Measurements from ENCODE around the gene SCD. TPM values are rescaled to one million over a fixed set of nuclear protein-coding genes. Genes with fewer than 3 reads are reported as not detected.

SCD gene
- total and polyA plus RNA-seq, 2 of the 13 experiments (the other 11 are each of a cell fraction or from before 2014, with no cell fraction given) = 492 to 512 TPM

DNA sequence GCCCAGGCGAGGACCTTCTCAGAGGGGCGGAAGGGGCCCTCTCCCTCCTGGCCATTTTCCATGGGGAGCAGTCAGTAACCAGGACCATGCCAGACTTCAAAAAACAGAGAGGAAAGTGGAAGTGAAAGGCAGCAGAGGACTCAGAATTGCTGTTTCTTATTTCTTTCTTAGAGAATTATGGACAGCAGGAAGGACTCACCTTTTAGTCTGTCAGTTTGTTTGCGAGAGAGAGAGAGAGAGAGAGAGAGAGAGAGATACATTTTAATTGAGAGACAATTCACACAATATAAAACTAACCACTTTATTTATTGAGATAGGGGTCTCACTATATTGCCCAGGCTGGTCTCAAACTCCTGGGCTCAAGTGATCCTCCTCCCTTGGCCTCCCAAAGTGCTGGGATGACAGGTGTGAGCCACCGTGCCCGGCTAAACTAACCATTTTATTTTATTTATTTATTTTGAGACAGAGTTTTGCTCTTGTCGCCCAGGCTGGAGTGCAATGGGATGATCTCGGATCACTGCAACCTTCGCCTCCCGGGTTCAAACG, 24.5 kb downstream of the SCD start (continued):
- TF ChIP-seq, protein P1, sequence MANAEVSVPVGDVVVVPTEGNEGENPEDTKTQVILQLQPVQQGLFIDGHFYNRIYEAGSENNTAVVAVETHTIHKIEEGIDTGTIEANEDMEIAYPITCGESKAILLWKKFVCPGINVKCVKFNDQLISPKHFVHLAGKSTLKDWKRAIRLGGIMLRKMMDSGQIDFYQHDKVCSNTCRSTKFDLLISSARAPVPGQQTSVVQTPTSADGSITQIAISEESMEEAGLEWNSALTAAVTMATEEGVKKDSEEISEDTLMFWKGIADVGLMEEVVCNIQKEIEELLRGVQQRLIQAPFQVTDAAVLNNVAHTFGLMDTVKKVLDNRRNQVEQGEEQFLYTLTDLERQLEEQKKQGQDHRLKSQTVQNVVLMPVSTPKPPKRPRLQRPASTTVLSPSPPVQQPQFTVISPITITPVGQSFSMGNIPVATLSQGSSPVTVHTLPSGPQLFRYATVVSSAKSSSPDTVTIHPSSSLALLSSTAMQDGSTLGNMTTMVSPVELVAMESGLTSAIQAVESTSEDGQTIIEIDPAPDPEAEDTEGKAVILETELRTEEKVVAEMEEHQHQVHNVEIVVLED (CRISPR knock-in tag; IDR thresholded peaks at IDR 0.05; ENCODE audit: borderline replicate concordance) = no peak
- 0 out of 2 replicates have a peak, but pooled peaks have one; percentile 16 for TF ChIP-seq ZNF703 (CRISPR knock-in tag; IDR thresholded peaks at IDR 0.05; ENCODE audit: borderline replicate concordance)
- no peak for TF ChIP-seq ZFP36L1 (CRISPR knock-in tag; IDR thresholded peaks at IDR 0.05)
- TF ChIP-seq, protein P2, sequence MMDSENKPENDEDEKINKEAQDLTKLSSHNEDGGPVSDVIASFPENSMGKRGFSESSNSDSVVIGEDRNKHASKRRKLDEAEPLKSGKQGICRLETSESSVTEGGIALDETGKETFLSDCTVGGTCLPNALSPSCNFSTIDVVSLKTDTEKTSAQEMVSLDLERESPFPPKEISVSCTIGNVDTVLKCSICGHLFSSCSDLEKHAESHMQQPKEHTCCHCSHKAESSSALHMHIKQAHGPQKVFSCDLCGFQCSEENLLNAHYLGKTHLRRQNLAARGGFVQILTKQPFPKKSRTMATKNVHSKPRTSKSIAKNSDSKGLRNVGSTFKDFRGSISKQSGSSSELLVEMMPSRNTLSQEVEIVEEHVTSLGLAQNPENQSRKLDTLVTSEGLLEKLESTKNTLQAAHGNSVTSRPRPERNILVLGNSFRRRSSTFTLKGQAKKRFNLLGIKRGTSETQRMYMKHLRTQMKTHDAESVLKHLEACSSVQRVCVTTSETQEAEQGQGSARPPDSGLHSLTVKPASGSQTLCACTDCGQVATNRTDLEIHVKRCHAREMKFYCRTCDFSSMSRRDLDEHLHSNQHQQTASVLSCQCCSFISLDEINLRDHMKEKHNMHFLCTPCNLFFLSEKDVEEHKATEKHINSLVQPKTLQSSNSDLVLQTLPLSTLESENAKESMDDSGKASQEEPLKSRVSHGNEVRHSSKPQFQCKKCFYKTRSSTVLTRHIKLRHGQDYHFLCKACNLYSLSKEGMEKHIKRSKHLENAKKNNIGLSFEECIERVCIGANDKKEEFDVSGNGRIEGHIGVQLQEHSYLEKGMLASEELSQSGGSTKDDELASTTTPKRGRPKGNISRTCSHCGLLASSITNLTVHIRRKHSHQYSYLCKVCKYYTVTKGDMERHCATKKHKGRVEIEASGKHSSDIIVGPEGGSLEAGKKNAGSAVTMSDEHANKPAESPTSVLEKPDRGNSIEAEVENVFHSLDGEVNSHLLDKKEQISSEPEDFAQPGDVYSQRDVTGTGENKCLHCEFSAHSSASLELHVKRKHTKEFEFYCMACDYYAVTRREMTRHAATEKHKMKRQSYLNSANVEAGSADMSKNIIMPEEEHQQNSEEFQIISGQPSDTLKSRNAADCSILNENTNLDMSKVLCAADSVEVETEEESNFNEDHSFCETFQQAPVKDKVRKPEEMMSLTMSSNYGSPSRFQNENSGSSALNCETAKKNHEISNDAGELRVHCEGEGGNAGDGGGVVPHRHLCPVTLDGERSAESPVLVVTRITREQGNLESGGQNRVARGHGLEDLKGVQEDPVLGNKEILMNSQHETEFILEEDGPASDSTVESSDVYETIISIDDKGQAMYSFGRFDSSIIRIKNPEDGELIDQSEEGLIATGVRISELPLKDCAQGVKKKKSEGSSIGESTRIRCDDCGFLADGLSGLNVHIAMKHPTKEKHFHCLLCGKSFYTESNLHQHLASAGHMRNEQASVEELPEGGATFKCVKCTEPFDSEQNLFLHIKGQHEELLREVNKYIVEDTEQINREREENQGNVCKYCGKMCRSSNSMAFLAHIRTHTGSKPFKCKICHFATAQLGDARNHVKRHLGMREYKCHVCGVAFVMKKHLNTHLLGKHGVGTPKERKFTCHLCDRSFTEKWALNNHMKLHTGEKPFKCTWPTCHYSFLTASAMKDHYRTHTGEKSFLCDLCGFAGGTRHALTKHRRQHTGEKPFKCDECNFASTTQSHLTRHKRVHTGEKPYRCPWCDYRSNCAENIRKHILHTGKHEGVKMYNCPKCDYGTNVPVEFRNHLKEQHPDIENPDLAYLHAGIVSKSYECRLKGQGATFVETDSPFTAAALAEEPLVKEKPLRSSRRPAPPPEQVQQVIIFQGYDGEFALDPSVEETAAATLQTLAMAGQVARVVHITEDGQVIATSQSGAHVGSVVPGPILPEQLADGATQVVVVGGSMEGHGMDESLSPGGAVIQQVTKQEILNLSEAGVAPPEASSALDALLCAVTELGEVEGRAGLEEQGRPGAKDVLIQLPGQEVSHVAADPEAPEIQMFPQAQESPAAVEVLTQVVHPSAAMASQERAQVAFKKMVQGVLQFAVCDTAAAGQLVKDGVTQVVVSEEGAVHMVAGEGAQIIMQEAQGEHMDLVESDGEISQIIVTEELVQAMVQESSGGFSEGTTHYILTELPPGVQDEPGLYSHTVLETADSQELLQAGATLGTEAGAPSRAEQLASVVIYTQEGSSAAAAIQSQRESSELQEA (CRISPR knock-in tag; IDR thresholded peaks at IDR 0.05; ENCODE audit: not compliant biosample characterization) = no peak
- TF ChIP-seq PAF1 (CRISPR knock-in tag; IDR thresholded peaks at IDR 0.05) = no peak
- peak; percentile 7; the same call in 1 of the 2 replicates for TF ChIP-seq SP4 (CRISPR knock-in tag; IDR thresholded peaks at IDR 0.05)
- peak; percentile 64 for TF ChIP-seq MED8 (CRISPR knock-in tag; IDR thresholded peaks at IDR 0.05; ENCODE audit: insufficient replicate concordance)
- peak; percentile 14 for TF ChIP-seq RBFOX2 (IDR thresholded peaks at IDR 0.05; ENCODE audit: low read depth, low read length)
- no peak for TF ChIP-seq STAG1 (CRISPR knock-in tag; IDR thresholded peaks at IDR 0.05)
- 0 out of 2 replicates have a peak, but pooled peaks have one; percentile 73 for TF ChIP-seq ZBTB7B (CRISPR knock-in tag; IDR thresholded peaks at IDR 0.05)
- TF ChIP-seq ZNF256 (CRISPR knock-in tag; conservative IDR thresholded peaks at IDR 0.05) = no peak
- 0 out of 2 replicates have a peak, but pooled peaks have one; percentile 61 for TF ChIP-seq GATA4 (IDR thresholded peaks at IDR 0.05; ENCODE audit: borderline replicate concordance, low read depth)
- TF ChIP-seq, protein P3, sequence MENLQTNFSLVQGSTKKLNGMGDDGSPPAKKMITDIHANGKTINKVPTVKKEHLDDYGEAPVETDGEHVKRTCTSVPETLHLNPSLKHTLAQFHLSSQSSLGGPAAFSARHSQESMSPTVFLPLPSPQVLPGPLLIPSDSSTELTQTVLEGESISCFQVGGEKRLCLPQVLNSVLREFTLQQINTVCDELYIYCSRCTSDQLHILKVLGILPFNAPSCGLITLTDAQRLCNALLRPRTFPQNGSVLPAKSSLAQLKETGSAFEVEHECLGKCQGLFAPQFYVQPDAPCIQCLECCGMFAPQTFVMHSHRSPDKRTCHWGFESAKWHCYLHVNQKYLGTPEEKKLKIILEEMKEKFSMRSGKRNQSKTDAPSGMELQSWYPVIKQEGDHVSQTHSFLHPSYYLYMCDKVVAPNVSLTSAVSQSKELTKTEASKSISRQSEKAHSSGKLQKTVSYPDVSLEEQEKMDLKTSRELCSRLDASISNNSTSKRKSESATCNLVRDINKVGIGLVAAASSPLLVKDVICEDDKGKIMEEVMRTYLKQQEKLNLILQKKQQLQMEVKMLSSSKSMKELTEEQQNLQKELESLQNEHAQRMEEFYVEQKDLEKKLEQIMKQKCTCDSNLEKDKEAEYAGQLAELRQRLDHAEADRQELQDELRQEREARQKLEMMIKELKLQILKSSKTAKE (CRISPR knock-in tag; IDR thresholded peaks at IDR 0.05; ENCODE audit: borderline replicate concordance) = peak; percentile 27; the same call in 1 of the 2 replicates
- TF ChIP-seq, protein P4, sequence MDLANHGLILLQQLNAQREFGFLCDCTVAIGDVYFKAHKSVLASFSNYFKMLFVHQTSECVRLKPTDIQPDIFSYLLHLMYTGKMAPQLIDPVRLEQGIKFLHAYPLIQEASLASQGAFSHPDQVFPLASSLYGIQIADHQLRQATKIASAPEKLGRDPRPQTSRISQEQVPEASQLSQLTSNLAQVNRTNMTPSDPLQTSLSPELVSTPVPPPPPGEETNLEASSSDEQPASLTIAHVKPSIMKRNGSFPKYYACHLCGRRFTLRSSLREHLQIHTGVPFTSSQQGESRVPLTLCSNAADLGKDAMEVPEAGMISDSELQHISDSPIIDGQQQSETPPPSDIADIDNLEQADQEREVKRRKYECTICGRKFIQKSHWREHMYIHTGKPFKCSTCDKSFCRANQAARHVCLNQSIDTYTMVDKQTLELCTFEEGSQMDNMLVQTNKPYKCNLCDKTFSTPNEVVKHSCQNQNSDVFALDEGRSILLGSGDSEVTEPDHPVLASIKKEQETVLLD (CRISPR knock-in tag; IDR thresholded peaks at IDR 0.05; ENCODE audit: low read depth) = no peak
- TF ChIP-seq ZNF772 (CRISPR knock-in tag; IDR thresholded peaks at IDR 0.05) = no peak
